ENCODE measurements around the gene NR2F1-AS1. TPM values are rescaled to one million over a fixed set of nuclear protein-coding genes. Genes with fewer than 3 reads are reported as not detected.
A peak's percentile ranks its signal among the peaks of the same experiment; 100 is the strongest.

Gene NR2F1-AS1
- total and polyA plus RNA-seq, 2 of the 4 experiments (the other 2 are of a cell fraction): 12.5 to 12.8 TPM

DNA sequence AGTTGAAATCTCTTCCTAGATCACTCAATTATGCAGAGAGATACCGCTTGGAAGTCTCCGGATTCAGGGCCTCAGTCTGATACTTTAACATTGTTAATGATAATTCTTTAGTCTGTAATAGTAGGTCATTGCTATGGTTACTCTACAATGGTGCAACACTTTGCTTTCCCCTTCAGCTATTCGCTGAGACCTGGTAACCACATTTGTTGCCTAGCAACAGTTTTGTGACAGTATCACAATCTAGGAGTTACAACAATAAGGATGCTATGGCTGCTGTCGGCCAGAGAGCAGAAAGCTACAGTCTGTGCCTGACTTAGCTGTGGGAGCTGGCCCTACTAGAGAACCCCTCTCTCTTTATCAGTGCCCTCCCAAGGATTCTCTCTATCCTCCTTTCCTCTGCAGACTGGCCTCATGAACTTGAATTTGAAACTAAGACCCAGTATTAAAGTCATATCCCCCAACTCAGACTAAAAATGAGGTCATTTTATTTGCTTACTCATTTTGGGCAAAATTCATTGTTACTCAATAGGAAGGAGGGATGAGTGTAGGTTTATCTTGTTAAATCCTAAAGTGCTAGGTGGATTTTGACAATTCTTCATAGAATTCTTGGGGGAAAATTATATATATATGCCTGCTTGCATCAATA, 41.3 kb upstream of the NR2F1-AS1 start:
- no peak overlapping the region for H3K4me3 ChIP-seq (ENCODE audit: insufficient read depth, low read depth, low read length)
- intact Hi-C loops (cut with micrococcal nuclease): loop anchor here (5.0 kb wide), 2 partner anchors 55 to 100 kb away; no protein-coding TSS in a partner anchor
- no peaks in the 10 kb centered on the region for H3K79me1 ChIP-seq (ENCODE audit: low read depth in 1 of 2, low read length in 2 of 2)
- ChIA-PET CTCF (interaction anchor here (1.0 to 3.1 kb wide), 2 partner anchors 15 to 179 kb away, joined by 4 to 11 read pairs; no protein-coding TSS in a partner anchor), POLR2A (ENCODE audit: unreplicated experiment) (no interaction called here)
- ATAC-seq (ENCODE audit: low read depth) (no peak), DNase-seq (peak; percentile 77)
- H2BK20ac ChIP-seq (ENCODE audit: low read depth, low read length): no peak overlapping the region
- WGBS, 2 experiments (ENCODE audit: extremely low coverage in 2 of 2, insufficient read length in 1 of 2): no CpG with 5 or more reads among the region's 4 CpGs
- TF ChIP-seq CEBPB (IDR thresholded peaks at IDR 0.05; ENCODE audit: low read depth, low read length) (peak; percentile 96), MAZ (IDR thresholded peaks at IDR 0.05; ENCODE audit: borderline replicate concordance, low read depth, low read length) (no peak)
- H3K4ac ChIP-seq (ENCODE audit: low read depth, low read length): no peak overlapping the region
- no peak overlapping the region for H2BK120ac ChIP-seq (ENCODE audit: low read depth, low read length)
- no peak overlapping the region for H2BK15ac ChIP-seq (ENCODE audit: low read depth, low read length)
- no peaks in the 10 kb centered on the region for H3K9me1 ChIP-seq (ENCODE audit: insufficient read depth, low read length)
- no peaks in the 10 kb centered on the region for H3K4me1 ChIP-seq (ENCODE audit: control insufficient read depth, insufficient read depth, low read length)
- dilution Hi-C loops (cut with HindIII; ENCODE audit: low sequenced_read_pairs, unreplicated experiment): no loop called here
- H3K9me3 ChIP-seq (ENCODE audit: control insufficient read depth, insufficient read depth, low read length): no peaks in the 10 kb centered on the region
- H3K18ac ChIP-seq (ENCODE audit: low read depth, low read length): no peak overlapping the region
- no peak overlapping the region for H4K5ac ChIP-seq (ENCODE audit: low read depth, low read length)
- no peak overlapping the region for H3K27ac ChIP-seq (ENCODE audit: insufficient read depth, low read length)
- no peak overlapping the region for H3K4me2 ChIP-seq (ENCODE audit: low read depth, low read length)
- H2AK9ac ChIP-seq (replicated peaks; ENCODE audit: low read depth, low read length, poor library complexity): no peak overlapping the region
- no peak overlapping the region for H2BK5ac ChIP-seq (ENCODE audit: low read depth, low read length, poor library complexity, severe bottlenecking)
- H3K27me3 ChIP-seq (ENCODE audit: control insufficient read depth, insufficient read depth, low read length): no peaks in the 10 kb centered on the region
- no peak overlapping the region for H3K9ac ChIP-seq (ENCODE audit: low read depth, low read length)
- no peaks in the 10 kb centered on the region for H4K20me1 ChIP-seq (ENCODE audit: insufficient read depth, low read length)
- H3K23ac ChIP-seq (ENCODE audit: low read depth, low read length): no peak overlapping the region
- H2AK5ac ChIP-seq (ENCODE audit: low read depth, low read length): no peak overlapping the region
- H3K56ac ChIP-seq (ENCODE audit: extremely low read depth, insufficient read depth, low read length): no peak overlapping the region
- no TSS peak for BruUV-seq (replicated peaks)
- in situ Hi-C loops (cut with MboI; ENCODE audit: low sequenced_read_pairs): no loop called here
- no peaks in the 10 kb centered on the region for H3K36me3 ChIP-seq (ENCODE audit: control insufficient read depth, insufficient read depth, low read length)
- H4K91ac ChIP-seq (ENCODE audit: insufficient read depth, low read depth, low read length): no peak overlapping the region
- H4K8ac ChIP-seq (ENCODE audit: low read depth in 2 of 2, low read length in 2 of 2): no peak overlapping the region
- no peak overlapping the region for H2AFZ ChIP-seq (replicated peaks; ENCODE audit: low read length, poor library complexity)
- H3K14ac ChIP-seq (replicated peaks; ENCODE audit: low read depth, low read length): no peak overlapping the region

Data from IMR-90 (cell line).